ENCODE results near the gene TEPSIN. TPM values are rescaled to one million over a fixed set of nuclear protein-coding genes. Genes with fewer than 3 reads are reported as not detected.

TEPSIN gene
- total RNA-seq, 4 donors from 2014 or later: 61.2 to 336 (median 121) TPM

GRCh38 chr17:81179861-81180260, 59.0 kb downstream of the TEPSIN start:
- intact Hi-C loops (cut with DNase I; ENCODE audit: low total_unique reads): no loop called here
- no peak overlapping the region for H3K4me3 ChIP-seq
- H3K27me3 ChIP-seq: peaks cover 31% of the 10 kb centered on the region
- H3K4me1 ChIP-seq: no peaks in the 10 kb centered on the region
- in situ Hi-C loops (cut with MboI; ENCODE audit: low pct_ligation_motif_present in 1 of 4, low pct_unique_long_range_greater_than_20kb in 1 of 4, low sequenced_read_pairs in 3 of 4): no loop called here
- no peaks in the 10 kb centered on the region for H3K36me3 ChIP-seq
- TF ChIP-seq CTCF (IDR thresholded peaks at IDR 0.05) (no peak), EP300 (IDR thresholded peaks at IDR 0.05; ENCODE audit: low read depth) (no peak), POLR2AphosphoS5 (IDR thresholded peaks at IDR 0.05) (no peak), POLR2A (IDR thresholded peaks at IDR 0.05) (no peak)
- WGBS, 2 donors (ENCODE audit: low coverage in 1 of 2): 78% methylated on average over 12 of the region's 12 CpGs; no CpG with 5 or more reads in 1 of the 2 donors
- DNase-seq: no peak
- no peak overlapping the region for H3K27ac ChIP-seq
- no peaks in the 10 kb centered on the region for H3K9me3 ChIP-seq

- Histone ChIP-seq H3K27me3 (peaks cover 25% of the 10 kb centered on the region), H3K4me3 (no peak overlapping the region), H3K4me1 (no peaks in the 10 kb centered on the region), H3K27ac (no peak overlapping the region), H3K36me3 (no peaks in the 10 kb centered on the region), H3K9me3 (no peaks in the 10 kb centered on the region)
- in situ Hi-C loops (cut with MboI; ENCODE audit: low pct_ligation_motif_present in 1 of 4, low pct_unique_long_range_greater_than_20kb in 1 of 4, low sequenced_read_pairs in 3 of 4): no loop called here
- DNase-seq: no peak
- TF ChIP-seq POLR2AphosphoS5 (IDR thresholded peaks at IDR 0.05): no peak
- TF ChIP-seq POLR2A (IDR thresholded peaks at IDR 0.05): no peak
- TF ChIP-seq EP300 (IDR thresholded peaks at IDR 0.05; ENCODE audit: low read depth): no peak
- no peak for TF ChIP-seq CTCF (IDR thresholded peaks at IDR 0.05)
- 76% methylated on average over 7 of the region's 9 CpGs; no CpG with 5 or more reads in 1 of the 2 donors for WGBS, 2 donors (ENCODE audit: low coverage in 1 of 2)
- intact Hi-C loops (cut with DNase I; ENCODE audit: low total_unique reads): no loop called here
Measured at GRCh38 chr17:81179220-81179619, 59.6 kb downstream of the TEPSIN start.

Other genes starting within 250 kb of the TEPSIN start
- 100 to 1,000 TPM in 1 of 4 donors, 10 to 100 TPM in 3; 38.6 to 107 (median 41.7) TPM for gene CHMP6, start 247.2 kb downstream of the TEPSIN start, total RNA-seq
- 10 to 100 TPM; 11.7 to 62.1 (median 39.6) TPM for gene BAIAP2, start 203.9 kb downstream of the TEPSIN start, total RNA-seq
- not detected for gene PVALEF, start 73.5 kb downstream of the TEPSIN start, total RNA-seq
- 10 to 100 TPM in 1 of 4 donors, 1 to 10 TPM in 3; 1.7 to 21.3 (median 8.6) TPM for gene AATK, start 72.8 kb downstream of the TEPSIN start, total RNA-seq
- 10 to 100 TPM in 1 of 4 donors, 1 to 10 TPM in 3; 5.7 to 21.3 (median 6.8) TPM for gene CEP131, start 16.1 kb downstream of the TEPSIN start, total RNA-seq
- gene NDUFAF8, start 263 bp upstream of the TEPSIN start, total RNA-seq: 10 to 100 TPM in 3 of 4 donors, not detected in 1; 22.3 to 35.4 (median 29.9) TPM
- gene SLC38A10, start 56.3 kb upstream of the TEPSIN start, total RNA-seq: 100 to 1,000 TPM in 2 of 4 donors, 10 to 100 TPM in 2; 94.9 to 113 (median 98.9) TPM
- gene BAHCC1, start 156.4 kb upstream of the TEPSIN start, total RNA-seq: 100 to 1,000 TPM in 1 of 4 donors, 10 to 100 TPM in 2, 1 to 10 TPM in 1; 8.7 to 133 (median 12.4) TPM

Measured in transverse colon (tissue), 4 donors.